MCF 10A (cell line): ENCODE data around the gene C11orf86. TPM values are rescaled to one million over a fixed set of nuclear protein-coding genes. Genes with fewer than 3 reads are reported as not detected.
A peak's percentile ranks its signal among the peaks of the same experiment; 100 is the strongest.
"Not testable (repeated sequence)": the region's sequence is repeated elsewhere in the genome, so short reads cannot be mapped to it uniquely, and the experiment has no call there.

Experiments
- BruUV-seq: library from RNA; stranded (reverse); fragments of 400-500 nt; replicated peaks from 2 replicates; lab custom pipeline; 2021; lab: Mats Ljungman, UMichigan
- CTCF ChIA-PET: fragments of 300-600 bp; sonication (Branson Sonifier 250); formaldehyde crosslinking; extraction: SDS; loops from one replicate; lab custom pipeline; 2021; ENCODE audit warnings: antibody characterized with exemption, inconsistent platforms; lab: Yijun Ruan, JAX
- POLR2A ChIA-PET: fragments of 300-600, 350-650 bp; sonication (Branson Sonifier 250); formaldehyde crosslinking; extraction: SDS; loops from one replicate; lab custom pipeline; 2020; ENCODE audit warnings: antibody characterized with exemption, inconsistent platforms; lab: Yijun Ruan, JAX
- DNase-seq: peaks from one replicate; pipeline ENCODE4 v3.0.0-alpha.2; 2018; ENCODE audit not compliant: unreplicated experiment
- H3K27ac Mint-ChIP-seq: one replicate; pipeline ENCODE4 v1.8.0; 2022; ENCODE audit warnings: mild to moderate bottlenecking, low read depth, mixed read lengths; ENCODE audit not compliant: unreplicated experiment
- H3K27me3 Mint-ChIP-seq: one replicate; pipeline ENCODE4 v1.8.0; 2022; ENCODE audit warnings: mixed read lengths; ENCODE audit not compliant: insufficient read depth, unreplicated experiment
- H3K36me3 Mint-ChIP-seq: one replicate; pipeline ENCODE4 v1.8.0; 2022; ENCODE audit warnings: mild to moderate bottlenecking, moderate library complexity, mixed read lengths; ENCODE audit not compliant: insufficient read depth, unreplicated experiment
- H3K4me1 Mint-ChIP-seq: one replicate; pipeline ENCODE4 v1.8.0; 2022; ENCODE audit warnings: mixed read lengths; ENCODE audit not compliant: insufficient read depth, unreplicated experiment
- H3K4me3 Mint-ChIP-seq: one replicate; pipeline ENCODE4 v1.8.0; 2022; ENCODE audit warnings: mild to moderate bottlenecking, moderate library complexity, mixed read lengths; ENCODE audit not compliant: unreplicated experiment
- H3K9me3 Mint-ChIP-seq: one replicate; pipeline ENCODE4 v1.8.0; 2022; ENCODE audit warnings: mixed read lengths; ENCODE audit not compliant: unreplicated experiment
- CTCF ChIP-seq: fragments of 200-600 bp; IDR thresholded peaks from one replicate; pipeline ENCODE4 v1.8.0; 2022; ENCODE audit warnings: antibody characterized with exemption, mild to moderate bottlenecking; ENCODE audit not compliant: unreplicated experiment
- intact Hi-C: fragments of 100-400 bp; cut with micrococcal nuclease; formaldehyde crosslinking; loops from 2 replicates; pipeline ENCODE4 v1.14.1; 2022
- total RNA-seq: library from RNA; stranded (reverse); gene quantifications from 2 replicates; pipeline ENCODE4 v1.2.3, GENCODE V29; 2022

C11orf86 gene
- total RNA-seq, 1 experiment from 2014 or later = not detected

- H3K27ac Mint-ChIP-seq = peak within 1 kb of the TSS; percentile 70
- intact Hi-C loops = loop anchor here (1.0 to 5.0 kb wide), 3 partner anchors 66 to 116 kb away; partner anchors contain the start of gene RCE1
- H3K9me3 Mint-ChIP-seq = no peaks in the 10 kb centered on the region
- DNase-seq = peak; percentile 100
- peaks cover 30% of the 10 kb centered on the region for H3K4me1 Mint-ChIP-seq
- no peaks in the 10 kb centered on the region for H3K27me3 Mint-ChIP-seq
- BruUV-seq = no TSS peak
- POLR2A ChIA-PET = interaction anchor here (0.6 to 5.0 kb wide), 30 partner anchors 9 to 342 kb away, joined by 3 to 74 read pairs (median 4); partner anchors contain the start of genes RBM14, RBM4, RCE1 and RHOD
- H3K36me3 Mint-ChIP-seq = peaks cover 13% of the 10 kb centered on the region
- CTCF ChIA-PET = interaction anchor here (0.5 to 1.6 kb wide), 5 partner anchors 17 to 95 kb away, joined by 3 to 7 read pairs (median 4); no protein-coding TSS in a partner anchor
- TF ChIP-seq CTCF = no peak
- peak within 1 kb of the TSS; percentile 65 for H3K4me3 Mint-ChIP-seq
Measured at GRCh38 chr11:66958232-66958955, 16.7 kb upstream of the C11orf86 start, which contains the start of gene PC. Gene PC, minus strand, starts transcription at chr11:66958383. Its CDS starts 86,224 bp downstream, at chr11:66872159.

- peaks cover 30% of the 10 kb centered on the region for H3K4me1 Mint-ChIP-seq
- intact Hi-C loops = loop anchor here (1.0 to 5.0 kb wide), 3 partner anchors 67 to 117 kb away; partner anchors contain the start of gene RCE1
- peaks cover 13% of the 10 kb centered on the region for H3K36me3 Mint-ChIP-seq
- peak overlapping the region; percentile 70 for H3K27ac Mint-ChIP-seq
- ChIA-PET POLR2A (interaction anchor here (0.6 to 5.0 kb wide), 28 partner anchors 10 to 342 kb away, joined by 3 to 74 read pairs (median 4); partner anchors contain the start of genes RBM14, RBM4, RCE1 and RHOD), CTCF (interaction anchor here (0.5 to 1.0 kb wide), 6 partner anchors 11 to 95 kb away, joined by 3 to 4 read pairs (median 3); no protein-coding TSS in a partner anchor)
- H3K4me3 Mint-ChIP-seq = peak overlapping the region; percentile 65
- TSS peak; percentile 44 for BruUV-seq
- no peak for TF ChIP-seq CTCF
- H3K27me3 Mint-ChIP-seq = no peaks in the 10 kb centered on the region
- no peaks in the 10 kb centered on the region for H3K9me3 Mint-ChIP-seq
- DNase-seq = no peak
Measured at GRCh38 chr11:66958956-66959274, 16.2 kb upstream of the C11orf86 start.

GRCh38 chr11:66961691-66962213 lies 13.4 kb upstream of the C11orf86 start:
- POLR2A ChIA-PET = interaction anchor here (0.6 to 1.6 kb wide), 2 partner anchors 9 to 122 kb away, joined by 3 to 8 read pairs; no protein-coding TSS in a partner anchor
- CTCF ChIA-PET = interaction anchor here (0.6 kb wide), 2 partner anchors 96 to 1398 kb away, joined by 4 to 5 read pairs; no protein-coding TSS in a partner anchor
- DNase-seq, H3K9me3 Mint-ChIP-seq, H3K27me3 Mint-ChIP-seq, intact Hi-C loops, BruUV-seq, H3K27ac Mint-ChIP-seq, H3K36me3 Mint-ChIP-seq, H3K4me3 Mint-ChIP-seq: not testable (repeated sequence)
- peaks cover 21% of the 10 kb centered on the region for H3K4me1 Mint-ChIP-seq

- Mint-ChIP-seq H3K4me1 (peaks cover 17% of the 10 kb centered on the region), H3K4me3 (no peak overlapping the region), H3K27ac (no peak overlapping the region), H3K36me3 (peaks cover 6% of the 10 kb centered on the region), H3K27me3 (no peaks in the 10 kb centered on the region), H3K9me3 (no peaks in the 10 kb centered on the region)
- CTCF ChIA-PET = interaction anchor here (0.6 kb wide), 1 partner anchor 96 kb away, joined by 4 read pairs; no protein-coding TSS in a partner anchor
- POLR2A ChIA-PET = interaction anchor here (0.6 to 1.6 kb wide), 3 partner anchors 8 to 122 kb away, joined by 3 to 8 read pairs (median 3); partner anchors contain the start of gene RCE1
- no TSS peak for BruUV-seq
- TF ChIP-seq CTCF = no peak
- no peak for DNase-seq
- intact Hi-C loops = no loop called here
Measured at GRCh38 chr11:66962247-66962646, 12.9 kb upstream of the C11orf86 start.
